ENCODE results near the gene WASF3. TPM values are rescaled to one million over a fixed set of nuclear protein-coding genes. Genes with fewer than 3 reads are reported as not detected.

The WASF3 gene
- total RNA-seq, 1 experiment from 2014 or later, result 4.6 TPM

- ChIA-PET CTCF (no interaction called here), POLR2A (ENCODE audit: low non-redundant PET) (no interaction called here)
- Histone ChIP-seq H3K9me3 (ENCODE audit: low read depth, low read length, poor library complexity, severe bottlenecking) (no peaks in the 10 kb centered on the region), H3K36me3 (ENCODE audit: insufficient read depth, low read length, poor library complexity, severe bottlenecking) (no peaks in the 10 kb centered on the region), H3K27ac (ENCODE audit: low read depth, low read length, poor library complexity, severe bottlenecking) (no peak overlapping the region), H3K4me3 (ENCODE audit: low read depth, low read length, poor library complexity, severe bottlenecking) (no peak overlapping the region), H3K27me3 (replicated peaks; ENCODE audit: insufficient read depth, low read depth, low read length, poor library complexity) (no peaks in the 10 kb centered on the region), H3K4me1 (ENCODE audit: insufficient read depth, low read length, poor library complexity, severe bottlenecking) (no peaks in the 10 kb centered on the region)
- TF ChIP-seq CTCF (conservative IDR thresholded peaks at IDR 0.05; ENCODE audit: low read depth, low read length), result no peak
- TF ChIP-seq EZH2 (IDR thresholded peaks at IDR 0.05; ENCODE audit: borderline replicate concordance, low read depth, low read length, poor library complexity, severe bottlenecking), result no peak
- BruUV-seq (replicated peaks), result no TSS peak
- intact Hi-C loops (cut with micrococcal nuclease; ENCODE audit: unreplicated experiment), result no loop called here
- no peak for DNase-seq (ENCODE audit: low spot score)
These were observed 58.6 kb downstream of the WASF3 start for GRCh38 chr13:26616126-26616525.

- Histone ChIP-seq H3K27me3 (replicated peaks; ENCODE audit: insufficient read depth, low read depth, low read length, poor library complexity) (no peaks in the 10 kb centered on the region), H3K9me3 (ENCODE audit: low read depth, low read length, poor library complexity, severe bottlenecking) (peaks cover 1% of the 10 kb centered on the region), H3K27ac (ENCODE audit: low read depth, low read length, poor library complexity, severe bottlenecking) (no peak overlapping the region), H3K36me3 (ENCODE audit: insufficient read depth, low read length, poor library complexity, severe bottlenecking) (no peaks in the 10 kb centered on the region), H3K4me3 (ENCODE audit: low read depth, low read length, poor library complexity, severe bottlenecking) (no peak overlapping the region), H3K4me1 (ENCODE audit: insufficient read depth, low read length, poor library complexity, severe bottlenecking) (no peaks in the 10 kb centered on the region)
- ChIA-PET CTCF (no interaction called here), POLR2A (ENCODE audit: low non-redundant PET) (no interaction called here)
- DNase-seq (ENCODE audit: low spot score), result no peak
- intact Hi-C loops (cut with micrococcal nuclease; ENCODE audit: unreplicated experiment), result no loop called here
- BruUV-seq (replicated peaks), result no TSS peak
- TF ChIP-seq EZH2 (IDR thresholded peaks at IDR 0.05; ENCODE audit: borderline replicate concordance, low read depth, low read length, poor library complexity, severe bottlenecking) (no peak), CTCF (conservative IDR thresholded peaks at IDR 0.05; ENCODE audit: low read depth, low read length) (no peak)
These were observed 61.2 kb downstream of the WASF3 start for GRCh38 chr13:26618726-26619125.

- TF ChIP-seq EZH2 (IDR thresholded peaks at IDR 0.05; ENCODE audit: borderline replicate concordance, low read depth, low read length, poor library complexity, severe bottlenecking) (no peak), CTCF (conservative IDR thresholded peaks at IDR 0.05; ENCODE audit: low read depth, low read length) (no peak)
- no TSS peak for BruUV-seq (replicated peaks)
- Histone ChIP-seq H3K9me3 (ENCODE audit: low read depth, low read length, poor library complexity, severe bottlenecking) (peaks cover 8% of the 10 kb centered on the region), H3K27me3 (replicated peaks; ENCODE audit: insufficient read depth, low read depth, low read length, poor library complexity) (no peaks in the 10 kb centered on the region), H3K36me3 (ENCODE audit: insufficient read depth, low read length, poor library complexity, severe bottlenecking) (no peaks in the 10 kb centered on the region), H3K4me3 (ENCODE audit: low read depth, low read length, poor library complexity, severe bottlenecking) (no peak overlapping the region), H3K4me1 (ENCODE audit: insufficient read depth, low read length, poor library complexity, severe bottlenecking) (no peaks in the 10 kb centered on the region), H3K27ac (ENCODE audit: low read depth, low read length, poor library complexity, severe bottlenecking) (no peak overlapping the region)
- CTCF ChIA-PET, result no interaction called here
- intact Hi-C loops (cut with micrococcal nuclease; ENCODE audit: unreplicated experiment), result no loop called here
- DNase-seq (ENCODE audit: low spot score), result no peak
- POLR2A ChIA-PET (ENCODE audit: low non-redundant PET), result no interaction called here
These were observed 61.9 kb downstream of the WASF3 start for GRCh38 chr13:26619358-26619757.

Measured in A673 (cell line).